Endodermal cell (in vitro differentiated cells): ENCODE results near the gene GGPS1. TPM values are rescaled to one million over a fixed set of nuclear protein-coding genes. Genes with fewer than 3 reads are reported as not detected.
A peak's percentile ranks its signal among the peaks of the same experiment; 100 is the strongest.
"Not testable (repeated sequence)": the region's sequence is repeated elsewhere in the genome, so short reads cannot be mapped to it uniquely, and the experiment has no call there.

Experiments used
- DNase-seq: peaks from one replicate; pipeline ENCODE4 v3.0.0-alpha.2; 2017
- H3K27ac ChIP-seq: 2 replicates; pipeline ENCODE4 v1.5.1; 2013; ENCODE audit warnings: mild to moderate bottlenecking, low read depth, low read length, moderate library complexity
- H3K27me3 ChIP-seq: 2 replicates; pipeline ENCODE4 v1.6.1; 2013; ENCODE audit warnings: mild to moderate bottlenecking, low read length, moderate library complexity; ENCODE audit not compliant: insufficient read depth, control insufficient read depth, poor library complexity, severe bottlenecking
- H3K36me3 ChIP-seq: 2 replicates; pipeline ENCODE4 v1.7.0; 2013; ENCODE audit warnings: mild to moderate bottlenecking, low read length, moderate library complexity; ENCODE audit not compliant: control insufficient read depth, insufficient read depth
- H3K4me1 ChIP-seq: one replicate; pipeline ENCODE4 v1.7.0; 2013; ENCODE audit warnings: low read length; ENCODE audit not compliant: control insufficient read depth, insufficient read depth
- H3K4me3 ChIP-seq: 2 replicates; pipeline ENCODE4 v1.5.1; 2013; ENCODE audit warnings: mild to moderate bottlenecking, low read length, moderate library complexity
- H3K9ac ChIP-seq: 2 replicates; pipeline ENCODE4 v1.6.1; 2013; ENCODE audit warnings: mild to moderate bottlenecking, low read length, moderate library complexity; ENCODE audit not compliant: poor library complexity, severe bottlenecking; ENCODE audit errors: extremely low read depth
- H3K9me3 ChIP-seq: 2 replicates; pipeline ENCODE4 v1.6.1; 2013; ENCODE audit warnings: mild to moderate bottlenecking, low read length, moderate library complexity; ENCODE audit not compliant: control insufficient read depth
- H3K27ac Mint-ChIP-seq: 2 replicates; pipeline ENCODE4 v1.8.0; 2020; ENCODE audit warnings: mixed read lengths
- H3K27me3 Mint-ChIP-seq: 2 replicates; pipeline ENCODE4 v1.8.0; 2021; ENCODE audit warnings: mild to moderate bottlenecking, mixed read lengths; ENCODE audit not compliant: insufficient read depth
- H3K36me3 Mint-ChIP-seq: 2 replicates; pipeline ENCODE4 v1.8.0; 2020; ENCODE audit warnings: low read depth, mixed read lengths
- H3K4me1 Mint-ChIP-seq: 2 replicates; pipeline ENCODE4 v1.8.0; 2020; ENCODE audit warnings: mixed read lengths
- H3K4me3 Mint-ChIP-seq: 2 replicates; pipeline ENCODE4 v1.8.0; 2020; ENCODE audit warnings: mild to moderate bottlenecking, moderate library complexity, mixed read lengths
- H3K9me3 Mint-ChIP-seq: 2 replicates; pipeline ENCODE4 v1.8.0; 2020; ENCODE audit warnings: mild to moderate bottlenecking, mixed read lengths
- CTCF ChIP-seq: fragments of 200-600 bp; sonication (generic); conservative IDR thresholded peaks from 2 replicates; pipeline ENCODE4 v1.5.0; 2021; ENCODE audit warnings: antibody characterized with exemption, mild to moderate bottlenecking
- WGBS, 2 experiments: methylation state at CpG; one replicate each; pipeline versions ENCODE4 v1.1.5 to v1.1.7; 2013; ENCODE audit warnings: missing lambda C conversion rate in 2 of 2, mixed read lengths in 1 of 2; ENCODE audit not compliant: insufficient coverage in 1 of 2, insufficient read length in 1 of 2; 5-methylcytosine and 5-hydroxymethylcytosine counted together
- total RNA-seq, 2 donors: library from RNA; stranded (reverse); fragmentation: NEBNext Ultra II Directional in 1 of 2; extraction: Animal tissue kit (Norgen Biotek cat#: 25700) in 1 of 2; gene quantifications; 2 replicates in 1 of 2; 3 replicates in 1 of 2; pipeline ENCODE4 v1.2.1, GENCODE V29; 2021

Gene GGPS1
- total RNA-seq, 2 donors from 2014 or later = 56.3 to 64.6 TPM

DNA sequence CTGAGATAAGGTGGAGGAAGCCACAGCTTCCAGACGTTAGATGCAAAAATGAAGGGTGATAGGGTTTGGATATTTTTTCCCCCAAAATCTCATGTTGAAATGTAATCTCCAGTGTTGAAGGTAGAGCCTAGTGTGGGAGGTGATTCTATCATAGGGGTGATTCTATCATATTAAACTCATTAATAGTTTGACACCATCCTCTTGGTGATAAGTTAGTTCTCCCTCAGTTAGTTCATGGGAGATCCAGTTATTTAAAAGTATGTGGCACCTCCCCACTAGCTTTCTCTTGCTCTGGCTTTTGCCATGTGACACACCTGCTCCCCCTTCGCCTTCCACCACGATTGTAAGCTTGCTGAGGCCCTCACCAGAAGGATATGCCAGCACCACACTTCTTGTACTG lies 30.5 kb downstream of the GGPS1 start:
- 80 to 95% methylated on average over 2 to 3 of the region's 3 CpGs for WGBS, 2 experiments
- Histone ChIP-seq H3K27ac (no peak overlapping the region), H3K9me3 (no peaks in the 10 kb centered on the region), H3K4me3 (no peak overlapping the region), H3K4me1 (no peaks in the 10 kb centered on the region), H3K27me3 (no peaks in the 10 kb centered on the region), H3K36me3 (no peaks in the 10 kb centered on the region), H3K9ac (no peak overlapping the region)
- no peak overlapping the region for H3K27ac Mint-ChIP-seq
- H3K9me3 Mint-ChIP-seq = no peaks in the 10 kb centered on the region
- H3K4me3 Mint-ChIP-seq = no peak overlapping the region
- H3K4me1 Mint-ChIP-seq = peaks cover 8% of the 10 kb centered on the region
- no peaks in the 10 kb centered on the region for H3K27me3 Mint-ChIP-seq
- TF ChIP-seq CTCF = no peak
- no peak for DNase-seq
- no peaks in the 10 kb centered on the region for H3K36me3 Mint-ChIP-seq

GRCh38 chr1:235364189-235364588 lies 35.8 kb downstream of the GGPS1 start:
- H3K4me1 Mint-ChIP-seq, H3K9me3 ChIP-seq, H3K4me3 ChIP-seq, H3K27me3 ChIP-seq, H3K27ac ChIP-seq, H3K4me1 ChIP-seq, H3K27me3 Mint-ChIP-seq, DNase-seq, H3K9me3 Mint-ChIP-seq, H3K9ac ChIP-seq, H3K27ac Mint-ChIP-seq, H3K36me3 Mint-ChIP-seq, H3K36me3 ChIP-seq, H3K4me3 Mint-ChIP-seq: not testable (repeated sequence)
- 98 to 99% methylated on average over 7 to 8 of the region's 9 CpGs for WGBS, 2 experiments

- Mint-ChIP-seq H3K27ac (peak overlapping the region; percentile 16), H3K4me1 (peaks cover 5% of the 10 kb centered on the region), H3K4me3 (peak overlapping the region; percentile 95), H3K27me3 (no peaks in the 10 kb centered on the region), H3K9me3 (no peaks in the 10 kb centered on the region), H3K36me3 (peaks cover 10% of the 10 kb centered on the region)
- Histone ChIP-seq H3K9me3 (no peaks in the 10 kb centered on the region), H3K27ac (no peak overlapping the region), H3K4me3 (peak overlapping the region; percentile 92), H3K36me3 (no peaks in the 10 kb centered on the region), H3K27me3 (no peaks in the 10 kb centered on the region), H3K4me1 (no peaks in the 10 kb centered on the region), H3K9ac (no peak overlapping the region)
- no peak for TF ChIP-seq CTCF
- no peak for DNase-seq
- WGBS, 2 experiments = 87 to 92% methylated on average over 5 of the region's 5 CpGs
Measured at GRCh38 chr1:235366286-235366685, 37.9 kb downstream of the GGPS1 start.
